NCI-H2029 (cell line): ENCODE measurements around the gene HEG1.

Experiments
- DNase-seq: peaks from one replicate; lab custom pipeline; 2025; lab: John Stamatoyannopoulos, UW

HEG1 gene

GRCh38 chr3:125045194-125045593, 10.6 kb downstream of the HEG1 start:
- DNase-seq = no peak

GRCh38 chr3:125043599-125044151, 12.1 kb downstream of the HEG1 start:
- DNase-seq = no peak

- DNase-seq = no peak
Measured at GRCh38 chr3:125042725-125043406, 12.9 kb downstream of the HEG1 start.

- DNase-seq = no peak
Measured at GRCh38 chr3:125039131-125040100, 16.4 kb downstream of the HEG1 start.

GRCh38 chr3:125037498-125038150, 18.2 kb downstream of the HEG1 start:
- no peak for DNase-seq

GRCh38 chr3:125035217-125035616, 20.6 kb downstream of the HEG1 start:
- no peak for DNase-seq

GRCh38 chr3:125033616-125034015, 22.2 kb downstream of the HEG1 start:
- no peak for DNase-seq

GRCh38 chr3:125033135-125033534, 22.7 kb downstream of the HEG1 start:
- no peak for DNase-seq

- DNase-seq = no peak
Measured at GRCh38 chr3:125032683-125033082, 23.1 kb downstream of the HEG1 start.

GRCh38 chr3:125032100-125032643, 23.6 kb downstream of the HEG1 start:
- no peak for DNase-seq

- DNase-seq = no peak
Measured at GRCh38 chr3:125031544-125031943, 24.3 kb downstream of the HEG1 start.

- no peak for DNase-seq
Measured at GRCh38 chr3:125028657-125029056, 27.1 kb downstream of the HEG1 start.

- no peak for DNase-seq
Measured at GRCh38 chr3:125025642-125026041, 30.2 kb downstream of the HEG1 start.

- peak; percentile 85 for DNase-seq
Measured at GRCh38 chr3:125024817-125025216, 31.0 kb downstream of the HEG1 start.

GRCh38 chr3:125023833-125024555, 31.8 kb downstream of the HEG1 start:
- peak; percentile 13 for DNase-seq

GRCh38 chr3:125022206-125022605, 33.6 kb downstream of the HEG1 start:
- DNase-seq = no peak

- DNase-seq = no peak
Measured at GRCh38 chr3:125019271-125019670, 36.5 kb downstream of the HEG1 start.

- DNase-seq = no peak
Measured at GRCh38 chr3:125017406-125017805, 38.4 kb downstream of the HEG1 start.

GRCh38 chr3:125014570-125015179, 41.1 kb downstream of the HEG1 start:
- no peak for DNase-seq

GRCh38 chr3:125013095-125013494, 42.7 kb downstream of the HEG1 start:
- no peak for DNase-seq

GRCh38 chr3:125011941-125012340, 43.9 kb downstream of the HEG1 start:
- DNase-seq = no peak
